ENCODE measurements around the gene DPEP2NB. TPM values are rescaled to one million over a fixed set of nuclear protein-coding genes. Genes with fewer than 3 reads are reported as not detected.

The DPEP2NB gene
- total RNA-seq, 4 donors from 2014 or later, result not detected

DNA sequence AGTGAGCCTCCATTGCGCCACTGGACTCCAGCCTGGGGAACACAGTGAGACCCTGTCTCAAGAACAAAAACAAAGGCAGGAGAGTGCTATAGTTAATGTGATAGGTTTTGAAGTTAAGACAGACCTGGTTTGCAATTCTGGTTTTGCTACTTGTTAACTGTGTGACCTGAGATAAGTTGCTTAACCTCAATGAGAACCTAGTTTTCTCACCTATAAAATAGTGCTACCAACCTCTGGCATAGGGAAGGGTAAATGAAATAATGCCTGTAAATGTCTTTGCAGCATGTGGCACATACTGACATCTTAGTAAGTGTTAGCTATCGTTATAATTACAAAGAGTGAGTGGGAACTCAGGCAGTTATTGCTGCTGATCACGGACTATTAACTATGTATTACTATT, 39.7 kb upstream of the DPEP2NB start:
- TF ChIP-seq POLR2A (IDR thresholded peaks at IDR 0.05; ENCODE audit: low read depth), result no peak
- no peak for TF ChIP-seq POLR2AphosphoS5 (IDR thresholded peaks at IDR 0.05)
- TF ChIP-seq, protein P1, sequence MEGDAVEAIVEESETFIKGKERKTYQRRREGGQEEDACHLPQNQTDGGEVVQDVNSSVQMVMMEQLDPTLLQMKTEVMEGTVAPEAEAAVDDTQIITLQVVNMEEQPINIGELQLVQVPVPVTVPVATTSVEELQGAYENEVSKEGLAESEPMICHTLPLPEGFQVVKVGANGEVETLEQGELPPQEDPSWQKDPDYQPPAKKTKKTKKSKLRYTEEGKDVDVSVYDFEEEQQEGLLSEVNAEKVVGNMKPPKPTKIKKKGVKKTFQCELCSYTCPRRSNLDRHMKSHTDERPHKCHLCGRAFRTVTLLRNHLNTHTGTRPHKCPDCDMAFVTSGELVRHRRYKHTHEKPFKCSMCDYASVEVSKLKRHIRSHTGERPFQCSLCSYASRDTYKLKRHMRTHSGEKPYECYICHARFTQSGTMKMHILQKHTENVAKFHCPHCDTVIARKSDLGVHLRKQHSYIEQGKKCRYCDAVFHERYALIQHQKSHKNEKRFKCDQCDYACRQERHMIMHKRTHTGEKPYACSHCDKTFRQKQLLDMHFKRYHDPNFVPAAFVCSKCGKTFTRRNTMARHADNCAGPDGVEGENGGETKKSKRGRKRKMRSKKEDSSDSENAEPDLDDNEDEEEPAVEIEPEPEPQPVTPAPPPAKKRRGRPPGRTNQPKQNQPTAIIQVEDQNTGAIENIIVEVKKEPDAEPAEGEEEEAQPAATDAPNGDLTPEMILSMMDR (IDR thresholded peaks at IDR 0.05), result no peak
- TF ChIP-seq EP300 (IDR thresholded peaks at IDR 0.05), result no peak
- H3K27ac ChIP-seq (replicated peaks in 1 of 4), result no peak overlapping the region
- DNase-seq (ENCODE audit: extremely low spot score), result no peak
- H3K4me1 ChIP-seq, result peaks cover 0 to 6% (median 0%) of the 10 kb centered on the region in 4 donors
- intact Hi-C loops (cut with DNase I), result no loop called here
- H3K9me3 ChIP-seq, result no peaks in the 10 kb centered on the region
- H3K27me3 ChIP-seq, result no peaks in the 10 kb centered on the region
- H3K36me3 ChIP-seq, result peaks cover 11 to 79% (median 31%) of the 10 kb centered on the region in 4 donors
- no peak overlapping the region for H3K4me3 ChIP-seq
- WGBS, result 91% methylated on average over 3 of the region's 3 CpGs

DNA sequence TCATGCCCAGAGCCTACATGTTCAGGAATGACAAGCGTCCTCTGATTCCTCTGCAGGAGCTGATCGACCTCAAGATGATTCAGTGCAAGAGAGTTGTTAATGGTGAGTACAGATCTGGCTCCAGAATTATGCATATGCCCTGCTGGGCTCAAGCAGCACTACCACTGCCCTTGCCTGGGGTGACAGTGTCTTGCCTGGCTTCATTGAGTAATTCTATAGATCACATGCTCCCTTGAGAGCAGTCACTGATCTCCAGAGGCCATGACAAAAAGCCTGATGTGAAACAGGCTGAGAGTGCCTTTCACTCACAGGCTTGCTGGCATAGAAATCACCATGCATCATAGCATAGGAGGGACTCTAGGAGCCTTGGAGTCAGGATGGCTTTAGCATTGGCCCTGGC, 33.7 kb upstream of the DPEP2NB start:
- intact Hi-C loops (cut with DNase I), result no loop called here
- Histone ChIP-seq H3K4me1 (no peaks in the 10 kb centered on the region), H3K9me3 (no peaks in the 10 kb centered on the region), H3K36me3 (peaks cover 11 to 73% (median 32%) of the 10 kb centered on the region in 4 donors), H3K27ac (replicated peaks in 1 of 4) (no peak overlapping the region), H3K27me3 (no peaks in the 10 kb centered on the region), H3K4me3 (no peak overlapping the region)
- DNase-seq (ENCODE audit: extremely low spot score), result no peak
- WGBS, result 100% methylated on average over 1 of the region's 2 CpGs
- TF ChIP-seq, protein P1 (IDR thresholded peaks at IDR 0.05), result no peak
- TF ChIP-seq POLR2AphosphoS5 (IDR thresholded peaks at IDR 0.05), result no peak
- TF ChIP-seq EP300 (IDR thresholded peaks at IDR 0.05), result no peak
- no peak for TF ChIP-seq POLR2A (IDR thresholded peaks at IDR 0.05; ENCODE audit: low read depth)

DNA sequence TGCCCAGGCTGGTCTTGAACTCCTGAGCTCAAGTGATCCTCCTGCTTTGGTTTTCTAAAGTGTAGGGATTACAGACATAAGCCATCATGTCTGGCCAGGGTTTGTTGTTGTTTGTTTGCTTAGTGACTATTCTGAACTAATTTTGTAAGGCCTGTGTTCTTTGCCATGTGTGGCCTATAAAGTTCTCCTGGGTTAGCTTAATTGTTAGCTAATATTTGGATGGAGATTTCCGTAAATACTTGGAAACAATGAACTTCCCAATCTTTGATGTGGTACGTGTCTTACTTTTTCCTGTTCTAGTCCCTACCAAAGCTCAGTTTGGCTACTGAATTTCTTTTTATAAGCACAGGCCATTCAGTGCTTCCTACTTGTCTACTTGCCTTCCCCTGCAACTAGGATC, 32.3 kb upstream of the DPEP2NB start:
- Histone ChIP-seq H3K27ac (replicated peaks in 1 of 4) (no peak overlapping the region), H3K4me1 (no peaks in the 10 kb centered on the region), H3K27me3 (no peaks in the 10 kb centered on the region), H3K9me3 (no peaks in the 10 kb centered on the region), H3K4me3 (no peak overlapping the region), H3K36me3 (peaks cover 1 to 62% (median 21%) of the 10 kb centered on the region in 4 donors)
- intact Hi-C loops (cut with DNase I), result no loop called here
- TF ChIP-seq EP300 (IDR thresholded peaks at IDR 0.05) (no peak), POLR2AphosphoS5 (IDR thresholded peaks at IDR 0.05) (no peak), POLR2A (IDR thresholded peaks at IDR 0.05; ENCODE audit: low read depth) (no peak)
- TF ChIP-seq, protein P1 (IDR thresholded peaks at IDR 0.05), result no peak
- 75% methylated on average over 2 of the region's 2 CpGs for WGBS
- DNase-seq (ENCODE audit: extremely low spot score), result no peak

DNA sequence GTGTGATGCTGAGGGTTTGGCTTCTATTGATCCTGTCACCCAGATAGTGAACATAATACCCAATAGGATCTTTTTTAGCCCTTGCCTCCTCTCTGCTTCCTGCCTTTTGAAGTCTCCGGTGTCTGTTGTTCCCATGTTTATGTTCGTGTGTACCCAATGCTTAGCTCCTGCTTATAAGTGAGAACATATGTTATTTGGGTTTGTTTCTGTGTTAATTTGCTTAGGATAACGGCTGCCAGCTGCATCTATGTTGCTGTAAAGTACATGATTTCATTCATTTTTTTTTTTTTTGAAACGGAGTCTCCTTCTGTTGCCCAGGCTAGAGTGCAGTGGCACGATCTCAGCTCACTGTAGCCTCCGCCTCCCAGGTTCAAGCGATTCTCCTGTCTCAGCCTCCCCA, 30.4 kb upstream of the DPEP2NB start:
- H3K9me3 ChIP-seq, result no peaks in the 10 kb centered on the region
- no peaks in the 10 kb centered on the region for H3K4me1 ChIP-seq
- TF ChIP-seq POLR2A (IDR thresholded peaks at IDR 0.05; ENCODE audit: low read depth) (no peak), POLR2AphosphoS5 (IDR thresholded peaks at IDR 0.05) (no peak), EP300 (IDR thresholded peaks at IDR 0.05) (no peak)
- TF ChIP-seq, protein P1 (IDR thresholded peaks at IDR 0.05), result no peak
- intact Hi-C loops (cut with DNase I), result no loop called here
- 84% methylated on average over 7 of the region's 7 CpGs for WGBS
- peaks cover 0 to 50% (median 13%) of the 10 kb centered on the region in 4 donors for H3K36me3 ChIP-seq
- no peak overlapping the region for H3K27ac ChIP-seq (replicated peaks in 1 of 4)
- H3K27me3 ChIP-seq, result no peaks in the 10 kb centered on the region
- no peak overlapping the region for H3K4me3 ChIP-seq
- no peak for DNase-seq (ENCODE audit: extremely low spot score)

DNA sequence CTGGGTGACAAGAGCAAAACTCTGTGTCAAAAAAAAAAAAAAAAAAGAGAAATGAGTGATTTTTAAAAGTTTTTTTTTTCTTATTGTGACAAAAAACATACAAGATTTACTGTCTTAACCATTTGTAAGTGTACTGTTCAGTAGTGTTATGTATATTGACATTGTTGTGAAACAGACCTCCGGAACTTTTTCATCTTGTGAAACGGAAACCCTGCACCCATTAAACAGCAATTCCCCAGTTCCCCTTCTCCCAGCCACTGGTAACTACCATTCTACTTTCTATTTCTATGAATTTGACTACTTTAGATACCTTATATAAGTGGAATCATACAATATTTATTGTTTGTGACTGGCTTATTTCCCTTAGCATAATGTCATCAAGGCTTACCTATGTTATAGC, 26.1 kb upstream of the DPEP2NB start:
- intact Hi-C loops (cut with DNase I), result loop anchor here (5.0 kb wide), 3 partner anchors 49 to 224 kb away; partner anchors contain the start of gene NRN1L
- Histone ChIP-seq H3K27me3 (no peaks in the 10 kb centered on the region), H3K9me3 (no peaks in the 10 kb centered on the region), H3K4me3 (no peak overlapping the region), H3K4me1 (peaks cover 0 to 10% (median 3%) of the 10 kb centered on the region in 4 donors), H3K36me3 (peaks cover 0 to 37% (median 10%) of the 10 kb centered on the region in 4 donors), H3K27ac (replicated peaks in 1 of 4) (no peak overlapping the region)
- DNase-seq (ENCODE audit: extremely low spot score), result no peak
- 81% methylated on average over 2 of the region's 2 CpGs for WGBS
- TF ChIP-seq, protein P1 (IDR thresholded peaks at IDR 0.05), result no peak
- no peak for TF ChIP-seq POLR2AphosphoS5 (IDR thresholded peaks at IDR 0.05)
- no peak for TF ChIP-seq POLR2A (IDR thresholded peaks at IDR 0.05; ENCODE audit: low read depth)
- TF ChIP-seq EP300 (IDR thresholded peaks at IDR 0.05), result no peak
